ENCODE data around the gene ADAM10. TPM values are rescaled to one million over a fixed set of nuclear protein-coding genes. Genes with fewer than 3 reads are reported as not detected.

The ADAM10 gene
- total RNA-seq, 1 experiment from 2014 or later: 91.3 TPM

- ChIA-PET CTCF (no interaction called here), POLR2A (ENCODE audit: unreplicated experiment) (interaction anchor here (0.8 kb wide), 1 partner anchor 129 kb away, joined by 6 read pairs; no protein-coding TSS in a partner anchor)
- H3F3A ChIP-seq (ENCODE audit: low read length, unreplicated experiment): no peaks in the 10 kb centered on the region
- no peaks in the 10 kb centered on the region for H3K79me2 ChIP-seq (ENCODE audit: low read length)
- no peaks in the 10 kb centered on the region for H3K27me3 ChIP-seq (ENCODE audit: low read length)
- no peak for DNase-seq
- H3K4me3 ChIP-seq (ENCODE audit: low read length): no peak overlapping the region
- no peaks in the 10 kb centered on the region for H4K20me1 ChIP-seq (ENCODE audit: low read length)
- no peaks in the 10 kb centered on the region for H3K9me3 ChIP-seq (ENCODE audit: low read length)
- intact Hi-C loops (cut with micrococcal nuclease): no loop called here
- peaks cover 6% of the 10 kb centered on the region for H3K36me3 ChIP-seq (ENCODE audit: low read depth, low read length)
- TF ChIP-seq EZH2phosphoT487 (IDR thresholded peaks at IDR 0.05; ENCODE audit: borderline replicate concordance, low read length) (no peak), EZH2 (IDR thresholded peaks at IDR 0.05; ENCODE audit: low read length, unreplicated experiment) (no peak), CTCF (conservative IDR thresholded peaks at IDR 0.05; ENCODE audit: low read depth, low read length) (no peak)
- no peak overlapping the region for H3K9ac ChIP-seq (ENCODE audit: low read length)
- no peak overlapping the region for H2AFZ ChIP-seq (ENCODE audit: low read length)
- BruUV-seq (replicated peaks): no TSS peak
- no peaks in the 10 kb centered on the region for H3K9me2 ChIP-seq (replicated peaks; ENCODE audit: low read length)
- no peak for ATAC-seq
- no peak overlapping the region for H3K4me2 ChIP-seq (ENCODE audit: low read length)
- H3K27ac ChIP-seq (ENCODE audit: low read length): no peak overlapping the region
- H3K4me1 ChIP-seq (ENCODE audit: insufficient read depth, low read length): no peaks in the 10 kb centered on the region
Measured at GRCh38 chr15:58639002-58639756, 110.3 kb downstream of the ADAM10 start.

GRCh38 chr15:58632789-58633188 is 116.7 kb downstream of the ADAM10 start:
- intact Hi-C loops (cut with micrococcal nuclease): no loop called here
- CTCF ChIA-PET: no interaction called here

More at GRCh38 chr15:58632789-58633188, 116.7 kb downstream of the ADAM10 start:
- POLR2A ChIA-PET (ENCODE audit: unreplicated experiment): no interaction called here
- TF ChIP-seq EZH2phosphoT487 (IDR thresholded peaks at IDR 0.05; ENCODE audit: borderline replicate concordance, low read length): no peak
- TF ChIP-seq CTCF (conservative IDR thresholded peaks at IDR 0.05; ENCODE audit: low read depth, low read length): no peak
- TF ChIP-seq EZH2 (IDR thresholded peaks at IDR 0.05; ENCODE audit: low read length, unreplicated experiment): no peak
- H3K27ac ChIP-seq (ENCODE audit: low read length): no peak overlapping the region
- no peak overlapping the region for H3K4me3 ChIP-seq (ENCODE audit: low read length)
- H3F3A ChIP-seq (ENCODE audit: low read length, unreplicated experiment): no peaks in the 10 kb centered on the region
- H3K4me2 ChIP-seq (ENCODE audit: low read length): no peak overlapping the region
- no peaks in the 10 kb centered on the region; the same call in 1 of the 2 replicates for H3K36me3 ChIP-seq (ENCODE audit: low read depth, low read length)
- H2AFZ ChIP-seq (ENCODE audit: low read length): no peak overlapping the region
- H3K27me3 ChIP-seq (ENCODE audit: low read length): no peaks in the 10 kb centered on the region
- H3K4me1 ChIP-seq (ENCODE audit: insufficient read depth, low read length): no peaks in the 10 kb centered on the region
- no TSS peak for BruUV-seq (replicated peaks)
- H3K79me2 ChIP-seq (ENCODE audit: low read length): no peaks in the 10 kb centered on the region
- H3K9me2 ChIP-seq (replicated peaks; ENCODE audit: low read length): no peaks in the 10 kb centered on the region
- no peak for ATAC-seq
- no peaks in the 10 kb centered on the region for H3K9me3 ChIP-seq (ENCODE audit: low read length)
- no peaks in the 10 kb centered on the region for H4K20me1 ChIP-seq (ENCODE audit: low read length)
- DNase-seq: no peak
- H3K9ac ChIP-seq (ENCODE audit: low read length): no peak overlapping the region

Measured in PC-3 (cell line).